GM21423 (cell line): ENCODE results near the gene ARAF.
"Not testable (repeated sequence)": the region's sequence is repeated elsewhere in the genome, so short reads cannot be mapped to it uniquely, and the experiment has no call there.

Source experiments
- ATAC-seq: cut with Tn5 transposase; IDR thresholded peaks from one replicate; pipeline ENCODE4 v1.9.1; 2021; ENCODE audit warnings: mild to moderate bottlenecking, moderate library complexity; ENCODE audit not compliant: unreplicated experiment

Gene ARAF

GRCh38 chrX:47560934-47561658 lies at the start of gene ARAF:
Gene ARAF (plus strand): TSS chrX:47561205. CDS start chrX:47562968, 1,763 bp downstream.
- peak; percentile 88 for ATAC-seq

- ATAC-seq: not testable (repeated sequence)
These were observed 48.6 kb upstream of the ARAF start for GRCh38 chrX:47512383-47512782.

- ATAC-seq: peak; percentile 61
These were observed 47.7 kb upstream of the ARAF start for GRCh38 chrX:47513034-47513965.

GRCh38 chrX:47514533-47515235 lies 46.3 kb upstream of the ARAF start:
- ATAC-seq: no peak

GRCh38 chrX:47515941-47516665 lies 44.9 kb upstream of the ARAF start:
- ATAC-seq: no peak

GRCh38 chrX:47518144-47518543 lies 42.9 kb upstream of the ARAF start:
- no peak for ATAC-seq

- peak; percentile 90 for ATAC-seq
These were observed 37.7 kb upstream of the ARAF start for GRCh38 chrX:47523297-47523696.

- no peak for ATAC-seq
These were observed 37.3 kb upstream of the ARAF start for GRCh38 chrX:47523713-47524166.

- ATAC-seq: no peak
These were observed 31.5 kb upstream of the ARAF start for GRCh38 chrX:47529548-47529947.

- no peak for ATAC-seq
These were observed 31.0 kb upstream of the ARAF start for GRCh38 chrX:47530049-47530448.

GRCh38 chrX:47539860-47540259 lies 21.1 kb upstream of the ARAF start:
- ATAC-seq: no peak

GRCh38 chrX:47540754-47541538 lies 20.1 kb upstream of the ARAF start:
- no peak for ATAC-seq

- no peak for ATAC-seq
These were observed 17.5 kb upstream of the ARAF start for GRCh38 chrX:47543496-47543895.

- ATAC-seq: peak; percentile 89
These were observed 4.9 kb upstream of the ARAF start for GRCh38 chrX:47556045-47556623.

- ATAC-seq: no peak
These were observed 2.6 kb upstream of the ARAF start for GRCh38 chrX:47558436-47558835.

- ATAC-seq: no peak
These were observed 649 bp upstream of the ARAF start for GRCh38 chrX:47560179-47560933.

GRCh38 chrX:47561659-47562151 lies 700 bp downstream of the ARAF start:
- no peak for ATAC-seq

- ATAC-seq: no peak
These were observed 1.7 kb downstream of the ARAF start for GRCh38 chrX:47562615-47563243.
